GM23338 (cell line): ENCODE data around the gene DEDD2. TPM values are rescaled to one million over a fixed set of nuclear protein-coding genes. Genes with fewer than 3 reads are reported as not detected.

Experiments
- ATAC-seq: fragments of 200-7000 bp; cut with Tn5 transposase; 3 replicates; pipeline ENCODE4 v1.9.1; 2020
- DNase-seq: peaks from one replicate; pipeline ENCODE4 v3.0.0-alpha.2; 2015; ENCODE audit warnings: low spot score
- H2AFZ ChIP-seq: fragments of 200-600 bp; sonication (generic); 2 replicates; pipeline ENCODE4 v1.8.0; 2016; ENCODE audit warnings: antibody characterized with exemption, mild to moderate bottlenecking, moderate library complexity
- H3F3A ChIP-seq: fragments of 200-600 bp; sonication (generic); replicated peaks from 2 replicates; pipeline ENCODE4 v1.8.0; 2017; ENCODE audit warnings: antibody characterized with exemption, mixed run types, low read depth
- H3K27ac ChIP-seq: fragments of 200-600 bp; sonication (generic); 2 replicates; pipeline ENCODE4 v1.6.1; 2016; ENCODE audit warnings: low read depth
- H3K27me3 ChIP-seq: fragments of 200-600 bp; sonication (generic); 2 replicates; pipeline ENCODE4 v1.8.0; 2016; ENCODE audit warnings: mild to moderate bottlenecking, mixed run types, moderate library complexity; ENCODE audit not compliant: insufficient read depth
- H3K36me3 ChIP-seq: fragments of 200-600 bp; sonication (generic); 2 replicates; pipeline ENCODE4 v1.8.0; 2016; ENCODE audit warnings: mild to moderate bottlenecking; ENCODE audit not compliant: insufficient read depth
- H3K4me1 ChIP-seq: fragments of 200-600 bp; sonication (generic); 2 replicates; pipeline ENCODE4 v1.8.0; 2016; ENCODE audit warnings: mild to moderate bottlenecking, moderate library complexity; ENCODE audit not compliant: insufficient read depth
- H3K4me2 ChIP-seq: fragments of 200-600 bp; sonication (generic); 2 replicates; pipeline ENCODE4 v1.7.1; 2017; ENCODE audit warnings: mixed run types
- H3K4me3 ChIP-seq: fragments of 200-600 bp; sonication (generic); 2 replicates; pipeline ENCODE4 v1.6.1; 2016; ENCODE audit warnings: mixed run types
- H3K79me2 ChIP-seq: fragments of 200-600 bp; sonication (generic); replicated peaks from 2 replicates; pipeline ENCODE4 v1.8.0; 2017; ENCODE audit warnings: mild to moderate bottlenecking; ENCODE audit not compliant: insufficient read depth
- H3K9me2 ChIP-seq: fragments of 200-600 bp; sonication (generic); 2 replicates; pipeline ENCODE4 v1.8.0; 2017; ENCODE audit not compliant: insufficient read depth
- H4K20me1 ChIP-seq: fragments of 200-600 bp; sonication (generic); replicated peaks from 2 replicates; pipeline ENCODE4 v1.8.0; 2017; ENCODE audit warnings: mild to moderate bottlenecking; ENCODE audit not compliant: insufficient read depth
- H3K27ac Mint-ChIP-seq: 2 replicates; pipeline ENCODE4 v1.8.0; 2020; ENCODE audit warnings: inconsistent platforms, mild to moderate bottlenecking, moderate library complexity, mixed read lengths
- H3K27me3 Mint-ChIP-seq: 3 replicates; pipeline ENCODE4 v1.8.0; 2022; ENCODE audit warnings: low read depth, mild to moderate bottlenecking, moderate library complexity, mixed read lengths, inconsistent platforms; ENCODE audit not compliant: insufficient read depth, poor library complexity
- H3K36me3 Mint-ChIP-seq: 3 replicates; pipeline ENCODE4 v1.8.0; 2021; ENCODE audit warnings: low read depth, mild to moderate bottlenecking, inconsistent platforms, moderate library complexity, mixed read lengths
- H3K4me1 Mint-ChIP-seq: 3 replicates; pipeline ENCODE4 v1.8.0; 2020; ENCODE audit warnings: mild to moderate bottlenecking, inconsistent platforms, mixed read lengths
- H3K4me3 Mint-ChIP-seq: 3 replicates; pipeline ENCODE4 v1.8.0; 2021; ENCODE audit warnings: moderate library complexity, mild to moderate bottlenecking, inconsistent platforms, mixed read lengths
- H3K9me3 Mint-ChIP-seq: 3 replicates; pipeline ENCODE4 v1.8.0; 2020; ENCODE audit warnings: moderate library complexity, mild to moderate bottlenecking, inconsistent platforms, mixed read lengths
- EZH2 ChIP-seq: fragments of 200-600 bp; sonication (generic); IDR thresholded peaks from one replicate; pipeline ENCODE4 v1.8.0; 2017; ENCODE audit warnings: antibody characterized with exemption, mild to moderate bottlenecking, low read depth; ENCODE audit not compliant: unreplicated experiment
- EZH2phosphoT487 ChIP-seq: fragments of 200-600 bp; sonication (generic); IDR thresholded peaks from one replicate; pipeline ENCODE4 v1.8.1; 2018; ENCODE audit warnings: antibody characterized with exemption; ENCODE audit not compliant: unreplicated experiment
- NANOG ChIP-seq: IDR thresholded peaks from 2 replicates; pipeline ENCODE4 v1.6.1; 2016; ENCODE audit warnings: antibody characterized with exemption, borderline replicate concordance
- POLR2AphosphoS5 ChIP-seq: IDR thresholded peaks from 2 replicates; pipeline ENCODE4 v1.6.1; 2016; ENCODE audit warnings: antibody characterized with exemption, low read depth
- ZNF114 ChIP-seq: fragments of 250-450 bp; sonication (Bioruptor Pico); IDR thresholded peaks from 2 replicates; pipeline ENCODE4 v1.5.0; 2020; ENCODE audit warnings: mild to moderate bottlenecking, moderate library complexity
- polyA plus RNA-seq: library from polyadenylated mRNA; unstranded; fragments of >200 nt; fragmentation: Nextera tagmentation; extraction: Ambion mirVana; gene quantifications from 2 replicates; pipeline ENCODE4 v1.2.1, GENCODE V29; 2016
- total RNA-seq: library from RNA; depleted of rRNA; stranded (reverse); fragments of >200 nt; shearing (Covaris generic); gene quantifications from 2 replicates; pipeline ENCODE4 v1.2.3, GENCODE V29; 2014
- TF ChIP-seq, protein P1 (sequence below): fragments of 250-450 bp; sonication (Bioruptor Pico); IDR thresholded peaks from 2 replicates; pipeline ENCODE4 v1.5.0; 2020; ENCODE audit warnings: mild to moderate bottlenecking, moderate library complexity
- TF ChIP-seq, protein P2 (sequence below): IDR thresholded peaks from one replicate; pipeline ENCODE4 v1.6.1; 2018; ENCODE audit warnings: antibody characterized with exemption; ENCODE audit not compliant: unreplicated experiment

DEDD2 gene
- total and polyA plus RNA-seq, 2 experiments from 2014 or later: 23.4 to 63.0 TPM

- Histone ChIP-seq H3K27me3 (no peaks in the 10 kb centered on the region), H3K79me2 (no peaks in the 10 kb centered on the region), H4K20me1 (no peaks in the 10 kb centered on the region; the same call in 1 of the 2 replicates), H3K4me2 (no peak overlapping the region), H3K4me1 (peaks cover 10% of the 10 kb centered on the region), H3K27ac (no peak overlapping the region), H2AFZ (no peak overlapping the region), H3K36me3 (no peaks in the 10 kb centered on the region), H3F3A (no peaks in the 10 kb centered on the region; the same call in 1 of the 2 replicates), H3K4me3 (no peak overlapping the region), H3K9me2 (no peaks in the 10 kb centered on the region)
- H3K4me3 Mint-ChIP-seq: no peak overlapping the region
- TF ChIP-seq POLR2AphosphoS5: no peak
- no peak for TF ChIP-seq NANOG
- TF ChIP-seq EZH2: no peak
- TF ChIP-seq, protein P1, sequence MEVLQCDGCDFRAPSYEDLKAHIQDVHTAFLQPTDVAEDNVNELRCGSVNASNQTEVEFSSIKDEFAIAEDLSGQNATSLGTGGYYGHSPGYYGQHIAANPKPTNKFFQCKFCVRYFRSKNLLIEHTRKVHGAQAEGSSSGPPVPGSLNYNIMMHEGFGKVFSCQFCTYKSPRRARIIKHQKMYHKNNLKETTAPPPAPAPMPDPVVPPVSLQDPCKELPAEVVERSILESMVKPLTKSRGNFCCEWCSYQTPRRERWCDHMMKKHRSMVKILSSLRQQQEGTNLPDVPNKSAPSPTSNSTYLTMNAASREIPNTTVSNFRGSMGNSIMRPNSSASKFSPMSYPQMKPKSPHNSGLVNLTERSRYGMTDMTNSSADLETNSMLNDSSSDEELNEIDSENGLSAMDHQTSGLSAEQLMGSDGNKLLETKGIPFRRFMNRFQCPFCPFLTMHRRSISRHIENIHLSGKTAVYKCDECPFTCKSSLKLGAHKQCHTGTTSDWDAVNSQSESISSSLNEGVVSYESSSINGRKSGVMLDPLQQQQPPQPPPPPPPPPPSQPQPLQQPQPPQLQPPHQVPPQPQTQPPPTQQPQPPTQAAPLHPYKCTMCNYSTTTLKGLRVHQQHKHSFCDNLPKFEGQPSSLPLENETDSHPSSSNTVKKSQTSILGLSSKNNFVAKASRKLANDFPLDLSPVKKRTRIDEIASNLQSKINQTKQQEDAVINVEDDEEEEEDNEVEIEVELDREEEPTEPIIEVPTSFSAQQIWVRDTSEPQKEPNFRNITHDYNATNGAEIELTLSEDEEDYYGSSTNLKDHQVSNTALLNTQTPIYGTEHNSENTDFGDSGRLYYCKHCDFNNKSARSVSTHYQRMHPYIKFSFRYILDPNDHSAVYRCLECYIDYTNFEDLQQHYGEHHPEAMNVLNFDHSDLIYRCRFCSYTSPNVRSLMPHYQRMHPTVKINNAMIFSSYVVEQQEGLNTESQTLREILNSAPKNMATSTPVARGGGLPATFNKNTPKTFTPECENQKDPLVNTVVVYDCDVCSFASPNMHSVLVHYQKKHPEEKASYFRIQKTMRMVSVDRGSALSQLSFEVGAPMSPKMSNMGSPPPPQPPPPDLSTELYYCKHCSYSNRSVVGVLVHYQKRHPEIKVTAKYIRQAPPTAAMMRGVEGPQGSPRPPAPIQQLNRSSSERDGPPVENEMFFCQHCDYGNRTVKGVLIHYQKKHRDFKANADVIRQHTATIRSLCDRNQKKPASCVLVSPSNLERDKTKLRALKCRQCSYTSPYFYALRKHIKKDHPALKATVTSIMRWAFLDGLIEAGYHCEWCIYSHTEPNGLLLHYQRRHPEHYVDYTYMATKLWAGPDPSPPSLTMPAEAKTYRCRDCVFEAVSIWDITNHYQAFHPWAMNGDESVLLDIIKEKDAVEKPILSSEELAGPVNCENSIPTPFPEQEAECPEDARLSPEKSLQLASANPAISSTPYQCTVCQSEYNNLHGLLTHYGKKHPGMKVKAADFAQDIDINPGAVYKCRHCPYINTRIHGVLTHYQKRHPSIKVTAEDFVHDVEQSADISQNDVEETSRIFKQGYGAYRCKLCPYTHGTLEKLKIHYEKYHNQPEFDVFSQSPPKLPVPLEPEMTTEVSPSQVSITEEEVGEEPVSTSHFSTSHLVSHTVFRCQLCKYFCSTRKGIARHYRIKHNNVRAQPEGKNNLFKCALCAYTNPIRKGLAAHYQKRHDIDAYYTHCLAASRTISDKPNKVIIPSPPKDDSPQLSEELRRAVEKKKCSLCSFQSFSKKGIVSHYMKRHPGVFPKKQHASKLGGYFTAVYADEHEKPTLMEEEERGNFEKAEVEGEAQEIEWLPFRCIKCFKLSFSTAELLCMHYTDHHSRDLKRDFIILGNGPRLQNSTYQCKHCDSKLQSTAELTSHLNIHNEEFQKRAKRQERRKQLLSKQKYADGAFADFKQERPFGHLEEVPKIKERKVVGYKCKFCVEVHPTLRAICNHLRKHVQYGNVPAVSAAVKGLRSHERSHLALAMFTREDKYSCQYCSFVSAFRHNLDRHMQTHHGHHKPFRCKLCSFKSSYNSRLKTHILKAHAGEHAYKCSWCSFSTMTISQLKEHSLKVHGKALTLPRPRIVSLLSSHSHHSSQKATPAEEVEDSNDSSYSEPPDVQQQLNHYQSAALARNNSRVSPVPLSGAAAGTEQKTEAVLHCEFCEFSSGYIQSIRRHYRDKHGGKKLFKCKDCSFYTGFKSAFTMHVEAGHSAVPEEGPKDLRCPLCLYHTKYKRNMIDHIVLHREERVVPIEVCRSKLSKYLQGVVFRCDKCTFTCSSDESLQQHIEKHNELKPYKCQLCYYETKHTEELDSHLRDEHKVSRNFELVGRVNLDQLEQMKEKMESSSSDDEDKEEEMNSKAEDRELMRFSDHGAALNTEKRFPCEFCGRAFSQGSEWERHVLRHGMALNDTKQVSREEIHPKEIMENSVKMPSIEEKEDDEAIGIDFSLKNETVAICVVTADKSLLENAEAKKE: no peak
- TF ChIP-seq, protein P2, sequence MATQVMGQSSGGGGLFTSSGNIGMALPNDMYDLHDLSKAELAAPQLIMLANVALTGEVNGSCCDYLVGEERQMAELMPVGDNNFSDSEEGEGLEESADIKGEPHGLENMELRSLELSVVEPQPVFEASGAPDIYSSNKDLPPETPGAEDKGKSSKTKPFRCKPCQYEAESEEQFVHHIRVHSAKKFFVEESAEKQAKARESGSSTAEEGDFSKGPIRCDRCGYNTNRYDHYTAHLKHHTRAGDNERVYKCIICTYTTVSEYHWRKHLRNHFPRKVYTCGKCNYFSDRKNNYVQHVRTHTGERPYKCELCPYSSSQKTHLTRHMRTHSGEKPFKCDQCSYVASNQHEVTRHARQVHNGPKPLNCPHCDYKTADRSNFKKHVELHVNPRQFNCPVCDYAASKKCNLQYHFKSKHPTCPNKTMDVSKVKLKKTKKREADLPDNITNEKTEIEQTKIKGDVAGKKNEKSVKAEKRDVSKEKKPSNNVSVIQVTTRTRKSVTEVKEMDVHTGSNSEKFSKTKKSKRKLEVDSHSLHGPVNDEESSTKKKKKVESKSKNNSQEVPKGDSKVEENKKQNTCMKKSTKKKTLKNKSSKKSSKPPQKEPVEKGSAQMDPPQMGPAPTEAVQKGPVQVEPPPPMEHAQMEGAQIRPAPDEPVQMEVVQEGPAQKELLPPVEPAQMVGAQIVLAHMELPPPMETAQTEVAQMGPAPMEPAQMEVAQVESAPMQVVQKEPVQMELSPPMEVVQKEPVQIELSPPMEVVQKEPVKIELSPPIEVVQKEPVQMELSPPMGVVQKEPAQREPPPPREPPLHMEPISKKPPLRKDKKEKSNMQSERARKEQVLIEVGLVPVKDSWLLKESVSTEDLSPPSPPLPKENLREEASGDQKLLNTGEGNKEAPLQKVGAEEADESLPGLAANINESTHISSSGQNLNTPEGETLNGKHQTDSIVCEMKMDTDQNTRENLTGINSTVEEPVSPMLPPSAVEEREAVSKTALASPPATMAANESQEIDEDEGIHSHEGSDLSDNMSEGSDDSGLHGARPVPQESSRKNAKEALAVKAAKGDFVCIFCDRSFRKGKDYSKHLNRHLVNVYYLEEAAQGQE: no peak
- no peak for TF ChIP-seq EZH2phosphoT487
- no peak for TF ChIP-seq ZNF114 (CRISPR knock-in tag)
- no peak for ATAC-seq
- peaks cover 16% of the 10 kb centered on the region for H3K27me3 Mint-ChIP-seq
- peaks cover 35% of the 10 kb centered on the region for H3K36me3 Mint-ChIP-seq
- DNase-seq: no peak
- no peak overlapping the region for H3K27ac Mint-ChIP-seq
- peaks cover 19% of the 10 kb centered on the region for H3K9me3 Mint-ChIP-seq
- H3K4me1 Mint-ChIP-seq: peaks cover 20% of the 10 kb centered on the region
These were observed 24.2 kb downstream of the DEDD2 start for GRCh38 chr19:42193294-42193693.
